B cell (primary cell): Measurements from ENCODE around the gene TNNI3K.

Experiments
- CTCF ChIP-seq: fragments of 200-600 bp; IDR thresholded peaks from one replicate; pipeline ENCODE4 v1.8.0; 2022; ENCODE audit warnings: antibody characterized with exemption, mild to moderate bottlenecking
- EZH2 ChIP-seq: IDR thresholded peaks from 2 replicates; pipeline ENCODE4 v1.6.1; 2012; ENCODE audit warnings: borderline replicate concordance, low read depth, mild to moderate bottlenecking, moderate library complexity, low read length; ENCODE audit not compliant: insufficient read depth, poor library complexity, severe bottlenecking

- TF ChIP-seq CTCF (no peak), EZH2 (no peak)
Observed at GRCh38 chr1:74523873-74524480, 288.8 kb downstream of the TNNI3K start.
